HepG2 (cell line): Measurements from ENCODE around the gene EMID1. TPM values are rescaled to one million over a fixed set of nuclear protein-coding genes. Genes with fewer than 3 reads are reported as not detected.

Experiments
- AHDC1 ChIP-seq: sonication (generic); formaldehyde crosslinking; IDR thresholded peaks from 2 replicates; pipeline ENCODE4 v1.5.1; 2020; ENCODE audit warnings: mild to moderate bottlenecking, missing genetic modification reagents, borderline replicate concordance
- BORCS8-MEF2B ChIP-seq: sonication (generic); formaldehyde crosslinking; IDR thresholded peaks from 2 replicates; pipeline ENCODE4 v1.8.0; 2022; ENCODE audit warnings: mild to moderate bottlenecking, missing genetic modification reagents
- DZIP1 ChIP-seq: sonication (generic); formaldehyde crosslinking; IDR thresholded peaks from 2 replicates; pipeline ENCODE4 v1.5.0; 2020; ENCODE audit warnings: mild to moderate bottlenecking, missing genetic modification reagents
- GTF3A ChIP-seq: sonication (generic); formaldehyde crosslinking; conservative IDR thresholded peaks from 2 replicates; pipeline ENCODE4 v1.4.0; 2020; ENCODE audit warnings: mild to moderate bottlenecking, missing genetic modification reagents
- HINFP ChIP-seq: sonication (generic); formaldehyde crosslinking; IDR thresholded peaks from 2 replicates; pipeline ENCODE4 v1.4.0; 2020; ENCODE audit warnings: low read depth, mild to moderate bottlenecking, missing genetic modification reagents
- KDM2A ChIP-seq: sonication (generic); formaldehyde crosslinking; IDR thresholded peaks from 2 replicates; pipeline ENCODE4 v1.4.0; 2020; ENCODE audit warnings: low read depth, missing genetic modification reagents, borderline replicate concordance
- MED13 ChIP-seq: sonication (generic); formaldehyde crosslinking; IDR thresholded peaks from 2 replicates; pipeline ENCODE4 v1.5.0; 2020; ENCODE audit warnings: missing genetic modification reagents
- PAWR ChIP-seq: sonication (generic); formaldehyde crosslinking; IDR thresholded peaks from 2 replicates; pipeline ENCODE4 v1.4.0; 2020; ENCODE audit warnings: missing genetic modification reagents, mild to moderate bottlenecking, borderline replicate concordance
- PITX1 ChIP-seq: sonication (generic); formaldehyde crosslinking; IDR thresholded peaks from 2 replicates; pipeline ENCODE4 v1.5.1; 2020; ENCODE audit warnings: mild to moderate bottlenecking, missing genetic modification reagents
- POGZ ChIP-seq: sonication (generic); formaldehyde crosslinking; IDR thresholded peaks from 2 replicates; pipeline ENCODE4 v1.4.0; 2020; ENCODE audit warnings: mild to moderate bottlenecking, missing genetic modification reagents
- RARA ChIP-seq: IDR thresholded peaks from 2 replicates; pipeline ENCODE4 v1.6.1; 2016; ENCODE audit warnings: missing genetic modification reagents, missing compliant biosample characterization
- RORA ChIP-seq: sonication (generic); formaldehyde crosslinking; IDR thresholded peaks from 2 replicates; pipeline ENCODE4 v1.5.0; 2020; ENCODE audit warnings: mild to moderate bottlenecking, missing genetic modification reagents, moderate library complexity
- ZFP62 ChIP-seq: sonication (generic); formaldehyde crosslinking; IDR thresholded peaks from 2 replicates; pipeline ENCODE4 v1.4.0; 2020; ENCODE audit warnings: missing genetic modification reagents
- ZMYM3 ChIP-seq: sonication (generic); formaldehyde crosslinking; IDR thresholded peaks from 2 replicates; pipeline ENCODE4 v1.5.1; 2020; ENCODE audit warnings: mild to moderate bottlenecking, missing genetic modification reagents
- ZNF12 ChIP-seq: sonication (generic); formaldehyde crosslinking; IDR thresholded peaks from 2 replicates; pipeline ENCODE4 v1.5.0; 2020; ENCODE audit warnings: missing genetic modification reagents
- ZNF17 ChIP-seq: sonication (generic); formaldehyde crosslinking; IDR thresholded peaks from 2 replicates; pipeline ENCODE4 v1.5.0; 2020; ENCODE audit warnings: mild to moderate bottlenecking, missing genetic modification reagents
- ZNF234 ChIP-seq: sonication (generic); formaldehyde crosslinking; conservative IDR thresholded peaks from 2 replicates; pipeline ENCODE4 v1.5.1; 2020; ENCODE audit warnings: mild to moderate bottlenecking, missing genetic modification reagents
- ZNF354B ChIP-seq: sonication (generic); formaldehyde crosslinking; IDR thresholded peaks from 2 replicates; pipeline ENCODE4 v1.8.0; 2022; ENCODE audit warnings: mild to moderate bottlenecking, missing genetic modification reagents
- ZNF660 ChIP-seq: sonication (generic); formaldehyde crosslinking; IDR thresholded peaks from 2 replicates; pipeline ENCODE4 v1.5.1; 2020; ENCODE audit warnings: mild to moderate bottlenecking, low read depth, missing genetic modification reagents, borderline replicate concordance
- ZNF709 ChIP-seq: sonication (generic); formaldehyde crosslinking; IDR thresholded peaks from 2 replicates; pipeline ENCODE4 v1.5.0; 2020; ENCODE audit warnings: mild to moderate bottlenecking, missing genetic modification reagents
- polyA plus RNA-seq, 8 experiments: library from polyadenylated mRNA; depleted of rRNA in 3 of 8; stranded (reverse) in 7 of 8; unstranded in 1 of 8; fragments of >200 nt; fragmentation: Illumina TruSeq in 4 of 8; extraction: Trizol in 4 of 8; gene quantifications; 2 replicates each; pipeline versions ENCODE4 v1.2.1 to v1.2.3, GENCODE V29; 2011 to 2016; ENCODE audit warnings: low read depth in 4 of 8, missing spikeins in 1 of 8, mixed read lengths in 1 of 8; ENCODE audit not compliant: insufficient read depth in 1 of 8
- total RNA-seq, 5 experiments: library from RNA; depleted of rRNA; stranded (reverse); fragments of >200 nt; fragmentation: Illumina TruSeq; extraction: Trizol; gene quantifications; 2 replicates each; pipeline ENCODE4 v1.2.3, GENCODE V29; 2016; ENCODE audit warnings: low read depth in 1 of 5

EMID1 gene
- total and polyA plus RNA-seq, 2 of the 13 experiments (the other 11 are each of a cell fraction or from before 2014, with no cell fraction given), result 0.45 to 0.82 TPM

- 0 out of 2 replicates have a peak, but pooled peaks have one; percentile 27 for TF ChIP-seq MED13 (CRISPR knock-in tag)
- TF ChIP-seq RORA (CRISPR knock-in tag), result no peak
- peak; percentile 47; the same call in 1 of the 2 replicates for TF ChIP-seq HINFP (CRISPR knock-in tag)
- 0 out of 2 replicates have a peak, but pooled peaks have one; percentile 25 for TF ChIP-seq ZNF234 (CRISPR knock-in tag)
- peak; percentile 75 for TF ChIP-seq POGZ (CRISPR knock-in tag)
- TF ChIP-seq RARA (CRISPR knock-in tag), result 0 out of 2 replicates have a peak, but pooled peaks have one; percentile 17
- peak; percentile 92 for TF ChIP-seq KDM2A (CRISPR knock-in tag)
- TF ChIP-seq AHDC1 (CRISPR knock-in tag), result peak; percentile 35; the same call in 1 of the 2 replicates
- no peak for TF ChIP-seq ZNF17 (CRISPR knock-in tag)
- 0 out of 2 replicates have a peak, but pooled peaks have one; percentile 77 for TF ChIP-seq ZNF354B
- no peak for TF ChIP-seq ZNF12 (CRISPR knock-in tag)
- TF ChIP-seq PAWR, result 0 out of 2 replicates have a peak, but pooled peaks have one; percentile 89
- peak; percentile 87 for TF ChIP-seq PITX1 (CRISPR knock-in tag)
- TF ChIP-seq BORCS8-MEF2B, result peak; percentile 47
- TF ChIP-seq ZNF660 (CRISPR knock-in tag), result peak; percentile 21; the same call in 1 of the 2 replicates
- no peak; the same call in 1 of the 2 replicates for TF ChIP-seq ZNF709 (CRISPR knock-in tag)
- TF ChIP-seq ZFP62 (CRISPR knock-in tag), result no peak
- peak; percentile 69 for TF ChIP-seq ZMYM3 (CRISPR knock-in tag)
- 0 out of 2 replicates have a peak, but pooled peaks have one; percentile 61 for TF ChIP-seq GTF3A (CRISPR knock-in tag)
- no peak for TF ChIP-seq DZIP1 (CRISPR knock-in tag)
Measured at GRCh38 chr22:29267858-29268510, 62.3 kb downstream of the EMID1 start, which contains the start of the genes EWSR1 and RHBDD3 (continued).
